Measurements from ENCODE around the gene GYS2. TPM values are rescaled to one million over a fixed set of nuclear protein-coding genes. Genes with fewer than 3 reads are reported as not detected.

Gene GYS2
- total and polyA plus RNA-seq, 9 of the 15 experiments (the other 6 are each of a cell fraction or from before 2014, with no cell fraction given): not detected

GRCh38 chr12:21566907-21567394 is 37.7 kb downstream of the GYS2 start:
- ATAC-seq (no peak), DNase-seq (ENCODE audit: extremely low read depth in 1 of 4, low spot score in 3 of 4) (no peak), FAIRE-seq (no peak)
- Histone ChIP-seq H3K9me1 (ENCODE audit: control insufficient read depth, insufficient read depth, low read length) (no peaks in the 10 kb centered on the region), H3K79me2 (ENCODE audit: control insufficient read depth, insufficient read depth, low read length) (no peaks in the 10 kb centered on the region), H4K20me1 (replicated peaks; ENCODE audit: control insufficient read depth, insufficient read depth, low read length) (no peaks in the 10 kb centered on the region), H3K4me1 (replicated peaks in 1 of 2; ENCODE audit: control insufficient read depth in 2 of 2, insufficient read depth in 2 of 2, low read length in 2 of 2) (no peaks in the 10 kb centered on the region), H3K9me3 (replicated peaks; ENCODE audit: control insufficient read depth, insufficient read depth, low read depth, low read length) (no peaks in the 10 kb centered on the region), H3K36me3 (ENCODE audit: control insufficient read depth, insufficient read depth, low read length) (no peaks in the 10 kb centered on the region), H3K9ac (ENCODE audit: insufficient read depth in 1 of 2, low read depth in 2 of 2, low read length in 2 of 2) (no peak overlapping the region), H3K4me2 (ENCODE audit: insufficient read depth, low read length) (no peak overlapping the region), H3K27ac (ENCODE audit: extremely low read depth, low read depth, low read length) (no peak overlapping the region), H3K4me3 (no peak overlapping the region), H3K27me3 (ENCODE audit: control insufficient read depth in 2 of 2, insufficient read depth in 2 of 2, low read length in 2 of 2) (no peaks in the 10 kb centered on the region), H2AFZ (ENCODE audit: low read depth, low read length) (no peak overlapping the region)
- intact Hi-C loops (cut with micrococcal nuclease): no loop called here
- 11% methylated on average over 3 of the region's 3 CpGs for WGBS (ENCODE audit: insufficient coverage, low coverage, missing lambda C conversion rate)
- TF ChIP-seq ZNF316 (IDR thresholded peaks at IDR 0.05) (peak; percentile 60), GATA2 (CRISPR knock-in tag; IDR thresholded peaks at IDR 0.05) (no peak)
- no TSS peak for BruUV-seq (replicated peaks)
- ChIA-PET CTCF (ENCODE audit: low intra/inter-chr PET ratio) (interaction anchor here (0.7 kb wide), 1 partner anchor 172 kb away, joined by 4 read pairs; no protein-coding TSS in a partner anchor), POLR2A (interaction anchor here (1.1 kb wide), 1 partner anchor 9 kb away, joined by 4 read pairs; no protein-coding TSS in a partner anchor)
- in situ Hi-C loops (cut with MboI): no loop called here

DNA sequence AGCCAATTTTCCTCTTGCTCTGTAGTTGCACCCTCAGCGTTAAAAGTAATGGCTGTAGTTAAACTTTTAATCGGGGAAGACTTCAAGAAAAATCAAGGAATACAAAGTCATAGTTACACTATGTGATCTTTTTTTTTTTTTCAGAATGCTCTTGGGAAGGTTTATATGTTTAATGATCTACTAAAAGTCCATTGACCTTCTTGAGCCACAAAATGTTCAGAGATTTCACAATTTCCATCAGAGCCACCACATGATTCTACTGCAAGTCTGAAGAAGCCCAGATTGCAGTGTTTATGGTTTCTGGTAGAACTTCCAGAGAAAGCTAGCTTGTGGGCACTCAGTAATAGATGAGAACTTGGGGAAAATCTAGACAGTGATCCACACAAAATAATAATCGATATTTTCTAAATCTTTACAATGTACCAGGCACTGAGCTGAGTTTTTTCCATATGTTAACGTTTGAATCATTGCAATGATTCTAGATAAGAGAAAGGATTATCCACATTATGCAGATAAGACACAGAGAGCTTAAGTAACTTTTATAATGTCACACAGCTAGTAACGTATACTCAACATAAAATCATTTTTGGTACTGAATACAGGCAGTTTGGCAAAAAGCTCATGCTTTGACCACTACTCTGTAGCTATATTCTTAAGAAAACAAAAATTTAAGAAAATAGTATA is 38.3 kb downstream of the GYS2 start:
- ATAC-seq: no peak
- in situ Hi-C loops (cut with MboI): no loop called here
- Histone ChIP-seq H4K20me1 (replicated peaks; ENCODE audit: control insufficient read depth, insufficient read depth, low read length) (no peaks in the 10 kb centered on the region), H3K9ac (ENCODE audit: insufficient read depth in 1 of 2, low read depth in 2 of 2, low read length in 2 of 2) (no peak overlapping the region), H3K79me2 (ENCODE audit: control insufficient read depth, insufficient read depth, low read length) (no peaks in the 10 kb centered on the region), H3K9me3 (replicated peaks; ENCODE audit: control insufficient read depth, insufficient read depth, low read depth, low read length) (no peaks in the 10 kb centered on the region), H3K9me1 (ENCODE audit: control insufficient read depth, insufficient read depth, low read length) (no peaks in the 10 kb centered on the region), H3K36me3 (ENCODE audit: control insufficient read depth, insufficient read depth, low read length) (no peaks in the 10 kb centered on the region), H3K4me1 (replicated peaks in 1 of 2; ENCODE audit: control insufficient read depth in 2 of 2, insufficient read depth in 2 of 2, low read length in 2 of 2) (no peaks in the 10 kb centered on the region), H3K4me2 (ENCODE audit: insufficient read depth, low read length) (no peak overlapping the region), H2AFZ (ENCODE audit: low read depth, low read length) (no peak overlapping the region), H3K4me3 (no peak overlapping the region), H3K27ac (ENCODE audit: extremely low read depth, low read depth, low read length) (no peak overlapping the region), H3K27me3 (ENCODE audit: control insufficient read depth in 2 of 2, insufficient read depth in 2 of 2, low read length in 2 of 2) (no peaks in the 10 kb centered on the region)
- BruUV-seq (replicated peaks): no TSS peak
- FAIRE-seq: no peak
- ChIA-PET CTCF (ENCODE audit: low intra/inter-chr PET ratio) (interaction anchor here (0.7 kb wide), 1 partner anchor 172 kb away, joined by 4 read pairs; no protein-coding TSS in a partner anchor), POLR2A (no interaction called here)
- TF ChIP-seq RBM25 (IDR thresholded peaks at IDR 0.05; ENCODE audit: low read depth, low read length, severe bottlenecking) (peak; percentile 52), HSF4 (CRISPR knock-in tag; IDR thresholded peaks at IDR 0.05; ENCODE audit: borderline replicate concordance) (no peak)
- DNase-seq (ENCODE audit: extremely low read depth in 1 of 4, low spot score in 3 of 4): no peak
- WGBS (ENCODE audit: insufficient coverage, low coverage, missing lambda C conversion rate): 2% methylated on average over 5 of the region's 5 CpGs
- intact Hi-C loops (cut with micrococcal nuclease): no loop called here

Data from K562 (cell line).